ENCODE measurements around the gene PYGM. TPM values are rescaled to one million over a fixed set of nuclear protein-coding genes. Genes with fewer than 3 reads are reported as not detected.

The PYGM gene
- total RNA-seq, 4 donors from 2014 or later: 881 to 2,858 (median 1,836) TPM

DNA sequence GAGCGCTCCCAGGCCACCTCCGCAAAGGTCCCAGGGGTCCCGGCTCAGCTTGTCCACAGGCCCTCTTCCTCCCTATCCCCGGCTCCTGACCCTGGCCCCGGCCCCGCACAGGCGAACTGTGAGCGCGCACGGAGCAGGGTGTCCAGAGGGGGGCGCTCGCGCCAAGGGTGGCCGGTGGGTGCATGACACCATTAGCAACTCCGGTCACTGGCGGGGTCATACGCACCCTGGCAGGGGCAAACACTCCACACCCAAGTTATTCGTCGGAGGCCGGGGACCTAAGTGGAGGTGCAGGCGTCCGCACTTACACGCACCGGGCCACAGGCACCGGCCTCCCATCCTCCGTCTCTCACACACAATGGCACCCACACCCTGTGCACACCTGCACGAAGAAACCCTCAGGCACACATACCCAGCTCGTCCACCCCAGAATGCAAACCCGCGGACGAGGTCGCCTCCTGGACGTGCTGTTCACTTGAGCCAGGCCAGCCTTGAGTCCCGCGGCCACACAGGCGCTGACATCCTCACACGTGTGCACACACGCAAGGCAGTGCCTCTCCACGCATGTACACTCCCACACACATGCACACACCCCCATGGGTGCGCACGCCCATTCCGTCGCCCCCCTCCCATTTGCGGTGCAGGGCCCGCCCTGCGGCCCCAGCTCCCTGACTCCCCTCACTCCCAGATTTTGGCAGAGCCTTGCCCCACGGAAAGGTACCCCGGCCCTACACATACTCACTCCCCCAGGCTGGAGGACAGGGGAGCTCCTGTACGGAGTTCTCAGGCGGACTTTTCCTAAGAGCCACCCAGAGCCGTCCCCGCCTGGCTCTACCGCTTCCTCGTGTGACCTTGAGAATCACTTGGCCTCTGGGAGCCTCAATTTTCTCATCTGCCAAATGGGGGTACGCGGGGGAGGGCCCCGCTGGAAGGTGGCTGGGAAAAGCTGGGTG is 15.9 kb downstream of the PYGM start, which contains the start of gene RASGRP2:
RASGRP2 (minus strand) TSS at position 552 of the 953 bp plus-strand sequence. CDS start 1,276 bp downstream, outside the sequence.
- no peaks in the 10 kb centered on the region for H3K36me3 ChIP-seq
- DNase-seq (peak; percentile 73 to 91), ATAC-seq (peak; percentile 57 to 65)
- H3K27ac ChIP-seq: peak within 1 kb of the TSS; percentile 86 to 99 (median 93)
- H3K27me3 ChIP-seq: no peaks in the 10 kb centered on the region
- TF ChIP-seq, protein P1, sequence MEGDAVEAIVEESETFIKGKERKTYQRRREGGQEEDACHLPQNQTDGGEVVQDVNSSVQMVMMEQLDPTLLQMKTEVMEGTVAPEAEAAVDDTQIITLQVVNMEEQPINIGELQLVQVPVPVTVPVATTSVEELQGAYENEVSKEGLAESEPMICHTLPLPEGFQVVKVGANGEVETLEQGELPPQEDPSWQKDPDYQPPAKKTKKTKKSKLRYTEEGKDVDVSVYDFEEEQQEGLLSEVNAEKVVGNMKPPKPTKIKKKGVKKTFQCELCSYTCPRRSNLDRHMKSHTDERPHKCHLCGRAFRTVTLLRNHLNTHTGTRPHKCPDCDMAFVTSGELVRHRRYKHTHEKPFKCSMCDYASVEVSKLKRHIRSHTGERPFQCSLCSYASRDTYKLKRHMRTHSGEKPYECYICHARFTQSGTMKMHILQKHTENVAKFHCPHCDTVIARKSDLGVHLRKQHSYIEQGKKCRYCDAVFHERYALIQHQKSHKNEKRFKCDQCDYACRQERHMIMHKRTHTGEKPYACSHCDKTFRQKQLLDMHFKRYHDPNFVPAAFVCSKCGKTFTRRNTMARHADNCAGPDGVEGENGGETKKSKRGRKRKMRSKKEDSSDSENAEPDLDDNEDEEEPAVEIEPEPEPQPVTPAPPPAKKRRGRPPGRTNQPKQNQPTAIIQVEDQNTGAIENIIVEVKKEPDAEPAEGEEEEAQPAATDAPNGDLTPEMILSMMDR (IDR thresholded peaks at IDR 0.05 in 4 of 5, conservative IDR thresholded peaks at IDR 0.05 in 1 of 5): peak; percentile 83 to 94 (median 89)
- peak; percentile 29 for TF ChIP-seq POLR2A (IDR thresholded peaks at IDR 0.05)
- H3K4me3 ChIP-seq: peak within 1 kb of the TSS; percentile 68 to 88 (median 76)
- H3K4me1 ChIP-seq: peaks cover 16 to 32% of the 10 kb centered on the region in 2 donors
- intact Hi-C loops (cut with DNase I; ENCODE audit: low total_unique reads): loop anchor here (1.0 to 5.0 kb wide), 2 partner anchors 19 to 33 kb away; partner anchors contain the start of gene SF1
- no peaks in the 10 kb centered on the region for H3K9me3 ChIP-seq
- in situ Hi-C loops (cut with MboI; ENCODE audit: low sequenced_read_pairs in 4 of 4): no loop called here

DNA sequence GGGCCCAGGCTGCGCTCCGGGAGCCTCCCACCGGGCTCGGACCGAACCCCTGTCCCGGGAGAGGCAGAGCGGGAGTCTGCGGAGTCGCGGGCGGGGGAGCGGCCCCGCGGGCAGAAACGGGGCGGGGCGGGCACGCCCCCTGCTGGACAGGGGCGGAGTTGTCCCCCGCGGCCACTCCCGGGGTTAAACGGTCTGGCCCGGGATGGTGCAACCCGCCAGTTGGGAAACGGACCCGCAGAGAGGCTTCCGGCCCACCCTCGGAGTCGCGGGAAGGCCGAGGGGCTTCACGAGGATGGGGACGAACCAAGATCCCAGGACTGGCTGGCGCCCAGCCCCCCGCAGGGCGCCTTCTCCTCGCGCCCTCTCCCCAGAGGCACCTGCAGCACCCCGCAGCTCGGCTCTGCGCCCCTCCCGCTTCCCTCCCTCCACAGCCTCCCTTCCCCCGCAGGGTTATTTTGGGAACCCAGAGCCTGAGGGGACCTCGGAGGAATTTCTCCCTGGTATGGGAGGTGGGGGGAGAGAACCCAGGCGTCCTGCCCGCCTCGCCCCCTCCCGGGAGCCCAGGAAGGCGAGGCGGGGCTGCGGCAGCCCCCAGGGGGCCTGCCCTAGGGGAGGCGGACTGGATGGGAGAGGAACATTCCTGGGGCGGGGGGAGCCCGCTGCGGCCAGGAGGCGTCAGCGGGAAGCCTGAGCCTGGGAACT is 16.7 kb downstream of the PYGM start:
- intact Hi-C loops (cut with DNase I; ENCODE audit: low total_unique reads) (loop anchor here (1.0 to 5.0 kb wide), 4 partner anchors 20 to 55 kb away; partner anchors contain the start of genes NRXN2 and SF1), in situ Hi-C loops (cut with MboI; ENCODE audit: low sequenced_read_pairs in 4 of 4) (no loop called here)
- TF ChIP-seq, protein P1 (IDR thresholded peaks at IDR 0.05 in 4 of 5, conservative IDR thresholded peaks at IDR 0.05 in 1 of 5): peak; percentile 76 to 96 (median 95)
- peak; percentile 37 to 68 for TF ChIP-seq POLR2A (IDR thresholded peaks at IDR 0.05)
- Histone ChIP-seq H3K27me3 (no peaks in the 10 kb centered on the region), H3K4me1 (peaks cover 16 to 32% of the 10 kb centered on the region in 2 donors), H3K9me3 (no peaks in the 10 kb centered on the region), H3K36me3 (no peaks in the 10 kb centered on the region), H3K4me3 (peak overlapping the region; percentile 59 to 88 (median 76)), H3K27ac (peak overlapping the region; percentile 86 to 99 (median 93))
- DNase-seq: peak; percentile 48 to 84
- ATAC-seq: peak; percentile 55 to 61

DNA sequence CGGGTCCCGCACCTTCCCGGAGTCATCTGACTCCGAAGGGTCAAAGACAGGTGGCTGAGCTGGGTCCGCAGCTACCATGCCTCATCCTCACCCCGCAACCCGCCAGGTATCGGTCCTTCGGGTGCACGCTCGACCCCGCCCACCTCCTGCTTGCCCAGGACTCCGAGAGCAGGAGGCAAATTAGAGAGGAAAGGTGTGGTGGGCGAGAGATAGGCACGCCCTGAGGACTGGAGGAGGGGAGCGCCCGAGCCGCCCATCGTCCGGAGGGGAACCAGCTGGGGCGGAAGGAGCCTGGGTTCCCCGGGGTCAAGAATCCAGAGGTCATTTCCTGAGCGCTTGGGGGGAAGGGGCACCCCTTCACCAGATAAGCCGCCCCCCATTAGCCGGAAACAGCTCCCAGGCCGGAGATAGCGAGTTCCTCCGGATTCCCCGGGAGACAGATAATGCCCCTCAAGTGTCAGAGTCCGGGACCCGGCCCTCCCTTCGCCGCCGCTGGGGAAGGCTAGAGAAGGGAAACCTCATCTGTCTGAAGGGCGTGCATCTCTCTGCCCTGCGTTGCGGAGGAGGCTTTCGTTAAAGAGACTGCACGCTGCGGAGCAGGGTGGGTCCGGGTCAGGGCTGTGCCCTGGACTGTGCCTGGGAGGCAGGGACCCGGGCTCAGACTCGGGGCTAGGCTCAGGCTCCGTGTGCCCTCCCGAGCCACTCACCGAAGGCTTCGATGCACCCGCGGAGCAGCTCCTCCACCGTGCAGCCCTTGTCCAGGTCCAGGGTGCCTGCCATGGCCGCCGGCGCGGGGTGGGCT is 17.5 kb downstream of the PYGM start:
- peaks cover 16 to 32% of the 10 kb centered on the region in 2 donors for H3K4me1 ChIP-seq
- ATAC-seq (no peak), DNase-seq (no peak)
- H3K27ac ChIP-seq: peak overlapping the region; percentile 86 to 99 (median 93)
- H3K4me3 ChIP-seq: peak overlapping the region; percentile 59 to 88 (median 76)
- intact Hi-C loops (cut with DNase I; ENCODE audit: low total_unique reads) (loop anchor here (1.0 to 5.0 kb wide), 3 partner anchors 19 to 54 kb away; partner anchors contain the start of genes NRXN2 and SF1), in situ Hi-C loops (cut with MboI; ENCODE audit: low sequenced_read_pairs in 4 of 4) (no loop called here)
- H3K9me3 ChIP-seq: no peaks in the 10 kb centered on the region
- no peak for TF ChIP-seq POLR2A (IDR thresholded peaks at IDR 0.05)
- TF ChIP-seq, protein P1 (IDR thresholded peaks at IDR 0.05 in 4 of 5, conservative IDR thresholded peaks at IDR 0.05 in 1 of 5): no peak
- H3K27me3 ChIP-seq: no peaks in the 10 kb centered on the region
- H3K36me3 ChIP-seq: no peaks in the 10 kb centered on the region

Data from gastrocnemius medialis (tissue), 4 donors.